ENCODE measurements around the gene ZBTB16.

ZBTB16 gene

DNA sequence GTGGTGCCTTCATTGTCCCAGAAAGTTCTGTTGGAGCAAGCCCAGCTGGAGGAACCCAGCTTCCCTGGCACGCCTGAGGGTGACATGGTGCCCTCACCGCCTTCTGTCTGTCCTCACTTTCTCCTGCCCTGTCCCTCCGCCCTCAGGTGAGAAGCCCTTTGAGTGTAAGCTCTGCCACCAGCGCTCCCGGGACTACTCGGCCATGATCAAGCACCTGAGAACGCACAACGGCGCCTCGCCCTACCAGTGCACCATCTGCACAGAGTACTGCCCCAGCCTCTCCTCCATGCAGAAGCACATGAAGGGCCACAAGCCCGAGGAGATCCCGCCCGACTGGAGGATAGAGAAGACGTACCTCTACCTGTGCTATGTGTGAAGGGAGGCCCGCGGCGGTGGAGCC, 190.7 kb downstream of the ZBTB16 start:
- DNase-seq, result no peak

DNA sequence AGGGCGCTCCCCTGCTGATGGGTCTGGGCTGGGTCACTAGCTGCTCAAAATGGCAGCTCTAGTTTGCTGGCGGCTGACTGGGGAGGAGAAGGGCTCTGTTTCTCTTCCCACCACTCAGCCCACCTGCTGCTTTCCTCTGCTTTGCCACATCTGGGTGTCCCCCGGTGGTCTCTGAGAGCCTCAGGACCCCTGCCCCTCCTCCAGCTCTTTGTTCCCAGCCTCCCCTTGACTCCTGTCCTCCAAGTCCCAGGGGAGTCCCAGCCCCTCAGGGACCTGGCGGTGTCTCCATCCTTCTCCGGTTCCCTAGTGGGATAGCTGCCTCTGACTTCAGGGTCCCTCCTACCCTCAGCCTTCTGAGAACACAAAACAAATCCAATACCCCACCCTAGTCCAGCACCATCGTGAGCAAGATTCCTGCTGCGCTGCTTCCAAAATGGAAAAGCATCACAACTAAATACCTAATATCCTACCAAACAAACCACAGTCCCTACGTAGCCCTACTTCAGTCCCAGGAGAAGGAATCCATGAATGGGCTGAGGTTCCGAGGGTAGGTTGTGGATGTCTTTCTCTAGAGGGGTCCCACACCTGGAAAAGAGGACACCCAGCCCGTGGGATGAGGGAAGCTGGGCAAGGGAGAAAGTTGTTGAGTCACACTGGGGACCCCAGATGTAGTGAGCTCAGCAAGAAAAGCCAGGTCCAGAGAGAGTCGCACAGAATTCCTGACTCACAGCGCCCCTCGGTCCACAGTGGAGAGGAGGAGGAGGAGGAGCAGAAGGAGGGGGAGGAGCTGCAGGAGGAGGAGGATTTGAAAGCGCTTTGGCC, 191.7 kb downstream of the ZBTB16 start:
- DNase-seq, result peak; percentile 5

DNA sequence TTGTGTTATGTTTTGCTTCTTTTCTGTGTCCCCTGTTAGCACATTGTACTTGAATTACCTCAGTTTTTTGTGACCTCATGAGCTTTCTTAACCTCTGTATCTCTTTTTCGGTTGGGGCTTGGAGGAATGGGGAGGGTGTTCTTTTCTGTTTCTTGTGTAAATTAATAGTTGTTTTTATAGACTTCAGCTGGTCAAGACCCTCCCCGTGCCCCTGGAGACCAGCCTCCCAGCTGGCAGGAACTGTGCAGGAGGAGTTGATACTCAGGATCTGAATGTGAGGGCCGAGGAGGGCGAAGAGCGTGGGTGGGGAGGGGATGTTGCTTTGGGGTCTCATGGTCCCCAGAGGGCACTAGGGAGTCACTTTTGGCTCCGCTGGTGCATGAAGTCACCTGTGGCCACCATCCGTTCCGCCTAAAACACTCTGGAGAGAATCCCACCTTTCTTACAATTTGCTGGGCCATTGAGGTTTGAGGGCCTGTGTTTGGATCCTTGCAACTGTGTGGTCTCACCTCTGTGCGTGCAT, 192.4 kb downstream of the ZBTB16 start:
- DNase-seq, result no peak

DNA sequence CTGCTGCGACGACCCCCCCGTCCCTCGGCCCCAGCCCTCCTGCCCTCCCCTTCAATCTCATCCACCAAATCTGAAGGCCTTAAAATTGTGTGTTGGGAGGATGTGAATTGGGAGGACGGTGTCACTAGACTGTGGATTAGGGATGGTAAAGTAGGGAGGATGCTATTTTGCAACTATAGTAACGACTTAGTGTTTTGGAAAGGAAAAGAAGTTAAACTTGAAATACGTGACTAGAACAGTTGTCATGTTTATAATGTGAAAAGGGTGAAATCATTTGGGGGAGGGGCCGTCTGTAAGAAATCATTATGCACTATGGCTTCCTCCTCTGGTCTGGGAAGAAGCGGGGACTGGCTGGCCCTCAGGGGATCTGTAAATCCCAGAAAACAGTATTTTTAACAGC, 193.3 kb downstream of the ZBTB16 start:
- no peak for DNase-seq

DNA sequence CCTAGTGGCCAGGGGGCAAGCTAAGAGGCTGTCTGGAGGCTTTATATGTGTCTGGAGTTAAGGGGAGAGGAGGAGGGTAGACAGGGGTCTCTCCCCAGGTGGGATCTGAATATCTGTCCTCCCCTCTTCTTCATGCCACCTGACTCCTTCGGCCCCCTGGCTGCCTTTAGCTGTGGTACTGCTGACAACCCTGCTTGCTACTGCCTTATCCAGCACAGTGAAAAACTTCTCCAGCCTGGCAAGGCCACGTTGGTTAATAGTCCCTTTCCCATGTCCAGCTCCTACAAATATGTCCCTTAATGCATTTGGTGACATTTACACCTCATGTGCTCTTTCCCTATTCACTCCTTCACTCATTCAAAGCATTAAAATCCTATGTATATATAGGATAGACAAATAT, 194.3 kb downstream of the ZBTB16 start:
- DNase-seq, result no peak

DNA sequence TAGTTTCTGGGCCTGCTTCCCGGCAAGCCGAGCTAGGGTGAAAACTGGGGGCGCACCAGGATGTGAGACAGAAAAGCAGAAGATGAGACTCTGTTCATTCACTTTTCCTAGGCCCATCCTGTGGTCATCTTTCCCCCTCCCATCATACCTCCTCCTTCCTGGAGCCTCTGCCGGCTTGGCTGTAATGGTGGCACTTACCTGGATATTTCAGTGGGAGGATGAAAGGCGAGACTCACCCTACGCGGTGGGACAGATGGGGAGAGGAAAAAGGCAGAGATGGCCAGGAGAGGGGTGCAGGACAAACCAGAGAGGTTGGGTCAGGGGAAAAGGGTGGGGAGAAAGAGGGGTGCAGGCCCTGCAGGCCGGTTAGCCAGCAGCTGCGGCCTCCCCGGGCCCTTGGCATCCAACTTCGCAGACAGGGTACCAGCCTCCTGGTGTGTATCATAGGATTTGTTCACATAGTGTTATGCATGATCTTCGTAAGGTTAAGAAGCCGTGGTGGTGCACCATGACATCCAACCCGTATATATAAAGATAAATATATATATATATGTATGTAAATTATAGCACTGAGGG, 195.1 kb downstream of the ZBTB16 start:
- no peak for DNase-seq

DNA sequence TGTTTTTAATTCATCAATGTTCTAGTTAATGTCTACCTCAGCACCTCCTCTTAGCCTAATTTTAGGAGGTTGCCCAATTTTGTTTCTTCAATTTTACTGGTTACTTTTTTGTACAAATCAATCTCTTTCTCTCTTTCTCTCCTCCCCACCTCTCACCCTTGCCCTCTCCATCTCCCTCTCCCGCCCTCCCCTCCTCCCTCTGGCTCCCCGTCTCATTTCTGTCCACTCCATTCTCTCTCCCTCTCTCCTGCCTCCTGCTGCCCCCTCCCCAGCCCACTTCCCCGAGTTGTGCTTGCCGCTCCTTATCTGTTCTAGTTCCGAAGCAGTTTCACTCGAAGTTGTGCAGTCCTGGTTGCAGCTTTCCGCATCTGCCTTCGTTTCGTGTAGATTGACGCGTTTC, 195.8 kb downstream of the ZBTB16 start:
- no peak for DNase-seq

DNA sequence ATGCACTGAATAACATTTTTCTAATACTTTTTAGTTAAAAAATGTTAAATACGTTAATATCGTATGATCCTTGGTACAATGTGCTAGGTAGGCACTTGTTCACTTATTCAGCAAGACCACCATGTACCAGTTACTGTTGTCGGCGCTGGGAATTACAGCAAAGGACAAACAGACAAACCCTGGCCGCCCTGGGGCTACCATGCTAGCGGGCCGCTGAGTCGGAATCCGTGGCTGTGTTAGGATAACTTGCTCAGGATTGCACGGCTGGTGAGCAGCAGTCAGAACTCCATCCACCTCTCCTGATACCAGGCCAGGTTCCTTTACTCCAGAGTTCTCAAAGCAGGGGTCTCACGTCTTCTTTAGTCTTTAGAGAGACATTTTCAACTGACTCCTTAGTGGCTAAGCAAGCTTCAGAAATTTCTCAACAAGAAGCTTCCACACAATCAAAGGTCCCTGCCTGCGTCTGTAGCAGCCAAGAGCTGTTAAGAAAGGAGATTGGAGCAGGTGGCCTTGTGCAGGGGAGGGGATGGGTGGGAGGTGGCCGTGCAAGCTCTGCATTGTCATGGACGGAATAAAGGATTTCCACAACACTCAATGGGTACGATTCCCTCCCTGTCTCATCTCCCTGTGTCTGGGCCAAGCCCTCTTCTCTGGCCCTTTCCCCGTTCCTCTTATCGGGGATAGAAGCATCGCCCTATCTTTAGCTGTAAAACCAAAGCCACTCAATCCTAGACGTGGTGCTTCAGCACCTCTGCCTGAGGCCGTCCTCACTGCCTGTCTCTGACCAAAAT, 196.9 kb downstream of the ZBTB16 start:
- no peak for DNase-seq

DNA sequence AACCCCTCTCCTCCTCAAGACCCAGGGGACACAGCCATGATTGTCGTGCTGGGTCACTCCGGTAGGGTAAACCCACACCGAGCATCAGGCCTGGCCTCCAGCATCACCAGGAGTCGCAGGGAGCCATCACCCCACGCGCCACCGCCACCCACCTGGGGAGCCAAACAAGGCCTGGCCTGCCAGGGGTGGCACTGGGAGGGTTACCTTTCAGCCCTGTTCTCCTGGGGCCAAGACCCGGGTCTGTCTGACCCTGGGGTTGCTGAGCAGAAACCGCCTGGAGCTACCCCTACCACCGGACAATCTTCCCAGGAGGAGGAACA, 197.4 kb downstream of the ZBTB16 start:
- DNase-seq, result no peak

DNA sequence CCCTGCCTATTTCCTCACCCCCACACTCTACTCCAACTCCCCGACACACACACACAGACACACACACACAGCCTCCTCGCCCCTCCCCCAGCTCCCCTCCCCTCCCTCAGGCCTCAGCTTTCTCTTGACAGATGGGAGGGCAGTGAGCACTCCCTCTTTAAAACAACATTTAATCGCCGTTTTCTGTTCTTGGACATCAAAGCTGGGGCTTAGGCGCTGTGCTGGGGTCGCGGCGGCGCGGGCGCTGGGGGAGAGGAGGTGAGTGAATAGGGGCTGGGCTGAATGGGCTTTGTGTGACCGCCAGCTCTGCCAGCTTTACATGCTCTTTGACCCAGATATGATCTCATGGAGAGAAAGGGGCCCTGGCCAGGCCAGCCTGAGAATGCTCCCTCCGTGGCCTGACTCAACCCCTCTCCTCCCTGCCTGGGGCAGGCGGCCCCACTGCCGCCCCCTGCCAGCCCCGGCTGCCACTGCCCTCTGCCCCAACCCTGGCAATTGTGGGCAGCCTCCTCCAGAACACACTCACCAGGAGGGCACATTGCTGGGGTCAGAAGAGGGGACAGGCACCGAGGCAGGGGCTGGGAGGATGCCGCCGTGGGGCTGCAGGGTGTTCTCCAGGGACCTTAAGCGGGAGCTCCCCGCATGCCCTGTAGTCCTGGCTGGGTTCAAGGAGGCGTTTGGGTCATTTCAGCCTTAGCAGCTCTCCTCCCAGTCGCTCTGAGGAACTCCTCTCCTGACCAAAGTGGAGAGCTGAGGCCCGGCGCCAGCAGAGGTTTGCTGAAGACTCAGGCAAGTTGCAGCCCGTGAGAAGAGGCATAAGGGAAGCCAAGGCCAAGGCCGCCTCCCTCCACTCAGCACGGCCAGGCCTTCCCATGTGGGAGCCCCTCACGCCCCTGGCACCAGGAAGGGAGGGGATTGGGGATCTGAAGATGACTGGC, 198.4 kb downstream of the ZBTB16 start:
- DNase-seq, result no peak

DNA sequence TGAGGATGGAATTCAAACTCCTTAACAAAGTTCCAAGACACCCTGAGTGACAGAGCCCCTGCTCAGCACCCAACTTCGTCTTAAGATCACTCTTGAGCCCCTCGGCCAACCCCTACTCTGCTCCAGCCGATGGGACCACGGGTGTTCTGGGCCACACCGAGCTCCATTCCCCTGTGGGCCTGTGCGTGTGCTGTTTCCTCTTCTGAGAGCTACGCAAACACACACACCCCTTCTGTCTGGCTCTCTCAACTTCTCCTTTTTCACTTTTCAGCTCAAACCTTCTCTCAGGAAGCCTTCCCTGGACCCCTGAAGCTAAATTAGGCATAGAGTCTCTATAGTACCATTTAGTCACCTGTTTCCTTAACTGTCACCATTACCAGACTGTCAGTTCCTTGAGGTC, 199.2 kb downstream of the ZBTB16 start:
- no peak for DNase-seq

DNA sequence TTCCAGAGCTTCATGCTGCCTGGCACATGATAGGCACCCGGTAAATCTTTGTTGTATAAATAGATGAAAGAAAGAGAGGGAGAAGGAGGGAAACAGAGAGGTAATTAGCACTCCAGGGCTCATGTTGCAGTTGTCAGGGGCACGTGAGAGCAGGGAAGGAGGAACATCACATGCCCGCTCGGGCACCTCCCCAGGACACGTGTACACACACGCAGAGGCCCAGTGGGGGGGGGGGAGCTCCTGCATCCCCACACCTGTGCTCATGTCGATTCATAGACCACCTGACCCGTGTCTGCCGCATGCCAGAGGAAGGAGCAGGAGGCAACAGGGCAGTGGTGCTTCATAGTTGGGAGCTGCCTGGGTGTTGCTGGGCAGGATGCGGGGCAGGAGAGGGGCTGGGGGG, 199.6 kb downstream of the ZBTB16 start:
- no peak for DNase-seq

DNA sequence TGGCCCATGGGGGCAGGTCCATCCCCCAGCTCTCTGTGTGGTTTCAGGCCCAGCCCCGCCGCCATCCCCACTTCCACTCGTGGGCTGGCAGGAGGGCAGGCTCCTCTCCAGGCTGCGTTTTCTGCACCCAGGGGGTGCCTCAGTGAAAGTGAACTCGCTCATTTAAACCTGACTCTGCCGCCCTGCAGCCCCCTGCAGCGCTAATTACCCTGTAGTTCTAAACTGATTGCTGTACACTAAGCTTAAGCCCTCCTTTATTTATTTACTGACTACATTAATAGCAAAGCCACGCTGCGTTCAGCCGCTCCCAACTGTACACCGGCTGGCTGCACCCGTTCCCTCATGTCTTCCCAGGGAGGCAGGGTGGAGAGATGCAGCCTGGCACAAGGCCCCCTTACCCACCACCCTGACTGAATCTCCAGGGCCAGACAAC, 200.1 kb downstream of the ZBTB16 start:
- no peak for DNase-seq

DNA sequence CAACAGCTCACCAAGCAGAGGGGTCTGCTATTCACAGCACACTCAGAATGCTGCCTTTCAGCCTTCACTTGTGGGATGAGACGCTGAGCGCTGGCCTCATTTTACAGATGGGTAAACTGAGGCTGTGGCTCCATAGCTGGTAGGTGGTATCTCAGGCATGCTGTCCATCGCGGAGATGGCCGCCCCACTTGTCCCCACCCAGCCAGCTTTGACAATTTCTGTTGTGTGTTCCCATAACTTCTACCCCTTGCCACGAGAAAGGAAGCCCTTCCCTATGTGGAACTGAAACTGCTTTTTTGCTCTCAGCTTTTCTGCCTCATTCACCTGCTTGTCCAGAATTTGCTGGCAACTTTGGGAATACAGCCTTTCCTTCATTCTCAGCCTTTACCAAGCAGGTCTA, 200.6 kb downstream of the ZBTB16 start:
- DNase-seq, result no peak

DNA sequence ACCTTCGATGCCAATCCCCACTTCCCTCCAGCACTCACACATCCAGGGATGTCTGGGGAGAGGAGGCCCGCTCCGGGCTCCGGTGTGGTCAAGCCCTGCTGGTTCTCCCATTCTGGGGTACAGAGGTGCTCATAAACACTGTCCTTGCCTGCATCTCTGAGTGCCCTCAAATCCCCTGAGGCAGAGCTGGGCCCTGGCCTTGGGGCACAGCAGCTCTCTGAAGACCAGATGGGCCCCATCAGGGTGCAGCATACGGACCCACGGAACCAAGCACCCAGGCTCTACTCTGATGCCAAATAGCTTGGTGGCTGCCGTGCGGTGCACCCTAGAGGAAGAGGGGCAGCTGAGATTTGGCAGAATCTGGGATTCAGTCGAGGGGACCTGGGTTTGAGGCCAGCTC, 201.0 kb downstream of the ZBTB16 start:
- DNase-seq, result no peak

DNA sequence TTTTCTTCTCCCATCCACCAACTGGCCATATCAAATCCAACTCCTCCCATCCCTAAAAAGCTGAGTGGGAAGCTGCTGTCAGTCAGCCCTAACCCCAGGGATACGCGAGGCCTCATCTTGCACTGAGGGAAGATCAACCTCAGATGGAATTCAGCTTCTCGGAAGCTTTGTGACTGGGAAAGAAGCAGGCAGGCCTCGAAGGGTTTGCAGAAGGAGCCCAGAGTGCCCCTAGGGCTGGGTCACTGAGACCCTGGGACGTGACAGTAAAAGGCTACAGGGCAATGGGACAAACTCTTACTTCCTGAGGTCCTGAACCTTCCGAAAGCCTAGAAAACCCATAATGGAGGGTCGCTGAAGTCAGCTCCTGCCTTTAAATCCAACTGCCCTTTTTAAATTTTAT, 202.3 kb downstream of the ZBTB16 start:
- DNase-seq, result no peak

DNA sequence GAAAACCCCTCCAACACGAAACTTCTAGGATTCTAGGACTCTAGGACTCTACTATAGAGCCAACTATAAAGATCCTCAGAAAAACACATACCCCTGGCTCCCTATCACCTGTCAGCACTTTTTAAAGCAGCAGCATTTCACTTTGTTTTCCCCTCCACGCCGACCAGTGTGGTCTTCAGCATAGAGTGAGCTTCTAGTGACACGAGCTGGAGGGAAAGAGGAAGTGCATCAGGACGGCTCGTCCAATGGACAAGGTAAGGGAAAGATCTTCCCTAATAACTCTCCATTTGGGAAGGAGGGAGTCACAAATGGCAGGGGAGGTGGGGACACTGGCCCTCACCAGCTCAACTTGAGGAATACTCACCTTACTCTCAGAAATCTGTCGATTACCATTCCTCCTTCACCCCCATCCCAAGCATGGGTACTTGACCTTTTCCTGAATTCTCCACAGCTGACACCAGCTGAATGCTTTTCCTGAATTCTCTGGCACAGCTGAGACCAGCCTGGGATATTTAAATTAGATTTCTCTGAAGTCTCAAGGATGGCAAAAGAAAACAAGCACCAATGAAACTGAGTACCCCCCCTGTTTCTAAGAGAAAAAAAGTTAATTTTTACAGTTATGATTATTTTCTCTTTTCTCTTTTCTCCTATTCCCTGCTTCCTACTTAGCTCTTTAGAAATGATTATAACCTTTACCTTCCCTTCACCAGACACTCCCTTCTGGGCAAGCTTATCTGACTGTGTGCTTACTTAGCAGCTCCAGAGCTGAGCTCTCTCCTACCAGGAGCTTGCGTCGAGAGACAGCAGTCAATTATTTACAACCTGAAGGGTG, 203.4 kb downstream of the ZBTB16 start:
- peak; percentile 60 for DNase-seq

DNA sequence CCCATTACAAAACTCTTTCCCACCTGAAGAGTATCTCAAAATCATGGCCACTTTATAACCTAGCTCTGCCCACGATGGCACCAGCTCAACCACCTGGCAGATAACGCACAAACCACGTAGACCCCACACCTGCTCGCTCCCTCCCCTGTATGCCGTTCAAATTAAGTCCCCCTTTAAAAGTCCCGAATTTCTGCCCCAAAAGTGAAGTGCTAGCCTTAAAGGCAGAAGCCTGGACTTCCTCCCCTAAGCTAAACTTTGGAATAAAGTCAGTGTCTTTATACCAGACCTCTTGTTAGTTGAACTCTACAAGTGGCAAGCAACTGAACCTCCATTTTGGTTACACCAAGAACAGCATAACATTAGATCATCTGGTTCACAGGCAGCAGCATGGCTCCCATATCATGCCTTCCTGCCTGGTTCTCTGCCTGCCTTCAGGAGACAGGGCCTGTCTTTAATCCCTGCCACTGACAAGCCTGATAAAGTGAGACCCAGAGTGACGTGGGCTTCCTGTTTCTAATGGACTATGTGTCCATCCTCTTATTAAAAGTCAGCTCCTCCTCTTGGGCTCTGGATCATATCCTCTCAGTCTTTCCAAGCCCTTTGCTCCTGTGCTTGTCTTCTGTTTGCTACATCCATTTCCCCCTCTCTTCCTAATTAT, 204.1 kb downstream of the ZBTB16 start:
- DNase-seq, result no peak

DNA sequence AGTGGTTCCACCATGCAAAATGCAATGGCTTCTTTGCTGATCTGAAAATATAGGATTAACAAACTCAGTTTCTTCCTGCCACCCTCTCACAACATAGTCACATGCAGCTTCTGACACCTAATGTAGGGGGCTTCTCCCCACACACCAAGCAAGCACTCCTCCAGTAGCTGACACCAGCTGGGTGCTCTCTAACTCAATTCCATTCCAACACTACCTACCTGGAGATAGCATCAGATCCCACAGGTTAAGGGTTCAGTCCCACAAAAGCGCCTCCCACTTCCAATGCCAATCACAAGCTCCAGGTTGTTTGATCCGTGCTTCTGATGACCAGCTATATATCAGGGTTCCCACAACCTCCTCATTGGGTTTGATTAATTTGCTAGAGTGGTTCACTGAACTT, 204.9 kb downstream of the ZBTB16 start:
- DNase-seq, result no peak

DNA sequence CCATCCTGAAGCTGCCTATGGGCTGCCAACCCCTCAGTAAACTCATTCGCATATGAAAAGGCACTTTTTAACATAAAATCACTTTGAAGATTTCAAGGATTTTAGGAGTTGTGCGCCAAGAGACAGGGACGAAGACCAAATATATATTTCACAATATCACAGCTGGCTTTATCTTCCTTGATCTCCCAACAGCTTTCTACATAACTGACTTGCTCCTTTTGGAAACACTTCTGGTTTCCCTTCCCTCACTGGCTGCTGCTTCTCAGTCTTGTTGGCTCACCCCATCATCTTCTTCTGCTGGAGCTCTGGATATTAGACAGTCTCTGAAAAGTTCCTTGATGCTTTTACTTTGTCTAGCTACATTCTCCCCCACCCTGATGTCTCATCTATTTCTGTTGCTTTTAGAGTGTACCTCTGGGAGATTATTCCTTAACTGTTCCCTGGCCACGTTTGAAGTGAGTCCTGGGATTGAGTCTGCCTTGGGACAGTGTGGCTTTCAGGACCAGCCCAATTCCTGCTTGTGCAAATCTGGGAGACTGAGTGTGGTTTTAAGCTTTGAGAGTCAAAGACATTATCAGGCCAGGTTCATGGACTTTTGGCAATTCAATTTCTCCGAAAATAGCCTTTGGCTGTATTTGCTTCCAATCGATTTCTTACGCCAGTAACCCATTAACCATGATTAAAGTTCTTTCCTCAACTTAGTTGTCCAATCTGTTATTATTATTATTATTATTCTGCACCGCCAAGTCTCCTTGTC, 205.8 kb downstream of the ZBTB16 start:
- DNase-seq, result no peak

DNA sequence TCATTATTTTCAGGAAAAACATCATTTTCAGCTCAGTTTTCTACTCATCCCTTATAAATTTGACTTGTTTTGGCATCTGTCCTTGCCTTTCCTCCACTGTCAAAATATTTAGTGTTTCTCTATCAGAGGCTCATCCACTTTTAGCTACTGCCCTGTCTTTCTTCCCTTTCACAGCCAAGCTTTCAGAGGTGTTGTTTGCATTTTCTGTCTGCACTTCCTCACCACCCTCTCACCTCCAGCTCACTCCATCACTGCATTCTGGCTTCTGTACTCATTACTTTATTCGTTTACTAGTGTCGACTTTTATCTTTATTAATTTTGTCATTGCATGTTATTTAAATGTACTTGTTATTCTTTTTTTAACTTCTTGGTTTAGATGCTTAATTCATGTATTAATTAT, 210.0 kb downstream of the ZBTB16 start:
- DNase-seq, result no peak
